MCF 10A (cell line): ENCODE data around the gene TSPAN31. TPM values are rescaled to one million over a fixed set of nuclear protein-coding genes. Genes with fewer than 3 reads are reported as not detected.
A peak's percentile ranks its signal among the peaks of the same experiment; 100 is the strongest.

Source experiments
- BruUV-seq: library from RNA; stranded (reverse); fragments of 400-500 nt; replicated peaks from 2 replicates; lab custom pipeline; 2021; lab: Mats Ljungman, UMichigan
- CTCF ChIA-PET: fragments of 300-600 bp; sonication (Branson Sonifier 250); formaldehyde crosslinking; extraction: SDS; loops from one replicate; lab custom pipeline; 2021; ENCODE audit warnings: antibody characterized with exemption, inconsistent platforms; lab: Yijun Ruan, JAX
- POLR2A ChIA-PET: fragments of 300-600, 350-650 bp; sonication (Branson Sonifier 250); formaldehyde crosslinking; extraction: SDS; loops from one replicate; lab custom pipeline; 2020; ENCODE audit warnings: antibody characterized with exemption, inconsistent platforms; lab: Yijun Ruan, JAX
- DNase-seq: peaks from one replicate; pipeline ENCODE4 v3.0.0-alpha.2; 2018; ENCODE audit not compliant: unreplicated experiment
- H3K27ac Mint-ChIP-seq: one replicate; pipeline ENCODE4 v1.8.0; 2022; ENCODE audit warnings: mild to moderate bottlenecking, low read depth, mixed read lengths; ENCODE audit not compliant: unreplicated experiment
- H3K27me3 Mint-ChIP-seq: one replicate; pipeline ENCODE4 v1.8.0; 2022; ENCODE audit warnings: mixed read lengths; ENCODE audit not compliant: insufficient read depth, unreplicated experiment
- H3K36me3 Mint-ChIP-seq: one replicate; pipeline ENCODE4 v1.8.0; 2022; ENCODE audit warnings: mild to moderate bottlenecking, moderate library complexity, mixed read lengths; ENCODE audit not compliant: insufficient read depth, unreplicated experiment
- H3K4me1 Mint-ChIP-seq: one replicate; pipeline ENCODE4 v1.8.0; 2022; ENCODE audit warnings: mixed read lengths; ENCODE audit not compliant: insufficient read depth, unreplicated experiment
- H3K4me3 Mint-ChIP-seq: one replicate; pipeline ENCODE4 v1.8.0; 2022; ENCODE audit warnings: mild to moderate bottlenecking, moderate library complexity, mixed read lengths; ENCODE audit not compliant: unreplicated experiment
- H3K9me3 Mint-ChIP-seq: one replicate; pipeline ENCODE4 v1.8.0; 2022; ENCODE audit warnings: mixed read lengths; ENCODE audit not compliant: unreplicated experiment
- intact Hi-C: fragments of 100-400 bp; cut with micrococcal nuclease; formaldehyde crosslinking; loops from 2 replicates; pipeline ENCODE4 v1.14.1; 2022
- total RNA-seq: library from RNA; stranded (reverse); gene quantifications from 2 replicates; pipeline ENCODE4 v1.2.3, GENCODE V29; 2022
- TF ChIP-seq, protein P1 (sequence below): fragments of 200-600 bp; IDR thresholded peaks from one replicate; pipeline ENCODE4 v1.8.0; 2022; ENCODE audit warnings: antibody characterized with exemption, mild to moderate bottlenecking; ENCODE audit not compliant: unreplicated experiment

Gene TSPAN31
- total RNA-seq, 1 experiment from 2014 or later, result 24.8 TPM

DNA sequence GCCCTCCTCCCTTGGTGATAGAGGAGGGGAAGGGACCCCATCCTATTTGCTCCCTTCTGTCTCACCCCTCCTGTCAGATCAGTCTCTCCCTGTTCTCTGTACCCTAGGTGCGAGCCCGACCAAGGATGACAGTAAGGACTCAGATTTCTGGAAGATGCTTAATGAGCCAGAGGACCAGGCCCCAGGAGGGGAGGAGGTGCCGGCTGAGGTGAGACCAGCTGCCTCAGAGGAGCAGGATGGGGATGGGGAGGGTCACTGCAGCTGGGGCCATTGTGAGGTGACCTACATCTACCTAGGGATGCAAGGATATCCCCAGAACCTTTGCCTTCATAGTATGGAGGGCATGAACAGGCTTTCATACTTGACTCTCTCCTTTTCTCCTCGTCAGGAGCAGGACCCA lies 28.5 kb upstream of the TSPAN31 start:
- H3K4me3 Mint-ChIP-seq, result no peak overlapping the region
- BruUV-seq, result no TSS peak
- H3K4me1 Mint-ChIP-seq, result no peaks in the 10 kb centered on the region
- H3K27ac Mint-ChIP-seq, result no peak overlapping the region
- H3K27me3 Mint-ChIP-seq, result no peaks in the 10 kb centered on the region
- POLR2A ChIA-PET, result no interaction called here
- CTCF ChIA-PET, result interaction anchor here (0.7 to 0.8 kb wide), 2 partner anchors 10 to 183 kb away, joined by 3 to 4 read pairs; no protein-coding TSS in a partner anchor
- no peaks in the 10 kb centered on the region for H3K9me3 Mint-ChIP-seq
- TF ChIP-seq, protein P1, sequence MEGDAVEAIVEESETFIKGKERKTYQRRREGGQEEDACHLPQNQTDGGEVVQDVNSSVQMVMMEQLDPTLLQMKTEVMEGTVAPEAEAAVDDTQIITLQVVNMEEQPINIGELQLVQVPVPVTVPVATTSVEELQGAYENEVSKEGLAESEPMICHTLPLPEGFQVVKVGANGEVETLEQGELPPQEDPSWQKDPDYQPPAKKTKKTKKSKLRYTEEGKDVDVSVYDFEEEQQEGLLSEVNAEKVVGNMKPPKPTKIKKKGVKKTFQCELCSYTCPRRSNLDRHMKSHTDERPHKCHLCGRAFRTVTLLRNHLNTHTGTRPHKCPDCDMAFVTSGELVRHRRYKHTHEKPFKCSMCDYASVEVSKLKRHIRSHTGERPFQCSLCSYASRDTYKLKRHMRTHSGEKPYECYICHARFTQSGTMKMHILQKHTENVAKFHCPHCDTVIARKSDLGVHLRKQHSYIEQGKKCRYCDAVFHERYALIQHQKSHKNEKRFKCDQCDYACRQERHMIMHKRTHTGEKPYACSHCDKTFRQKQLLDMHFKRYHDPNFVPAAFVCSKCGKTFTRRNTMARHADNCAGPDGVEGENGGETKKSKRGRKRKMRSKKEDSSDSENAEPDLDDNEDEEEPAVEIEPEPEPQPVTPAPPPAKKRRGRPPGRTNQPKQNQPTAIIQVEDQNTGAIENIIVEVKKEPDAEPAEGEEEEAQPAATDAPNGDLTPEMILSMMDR, result no peak
- DNase-seq, result no peak
- intact Hi-C loops, result no loop called here
- peaks cover 51% of the 10 kb centered on the region for H3K36me3 Mint-ChIP-seq

DNA sequence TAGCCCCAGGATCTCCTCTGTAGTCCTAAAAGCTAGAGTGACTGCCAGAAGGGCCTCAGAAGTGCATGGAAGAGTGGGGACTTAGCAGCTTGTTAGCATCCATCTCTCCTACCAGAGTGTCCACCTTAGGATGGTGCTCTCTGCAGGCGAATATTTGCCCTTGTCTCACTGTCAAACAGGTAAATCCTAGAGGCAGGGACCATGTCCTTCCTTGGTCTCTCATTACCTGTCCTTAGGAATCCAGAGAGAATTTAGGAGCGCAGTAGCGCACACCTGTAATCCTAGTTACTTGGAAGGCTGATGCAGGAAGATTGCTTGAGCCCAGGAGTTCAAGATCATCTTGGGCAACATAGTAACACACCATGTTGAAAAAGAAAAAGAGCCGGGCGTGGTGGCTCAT lies 27.7 kb upstream of the TSPAN31 start:
- Mint-ChIP-seq H3K27ac (no peak overlapping the region), H3K36me3 (peaks cover 49% of the 10 kb centered on the region), H3K27me3 (no peaks in the 10 kb centered on the region), H3K4me1 (no peaks in the 10 kb centered on the region), H3K4me3 (no peak overlapping the region), H3K9me3 (no peaks in the 10 kb centered on the region)
- TF ChIP-seq, protein P1, result no peak
- ChIA-PET CTCF (interaction anchor here (0.7 to 1.2 kb wide), 4 partner anchors 9 to 183 kb away, joined by 3 to 4 read pairs (median 3); no protein-coding TSS in a partner anchor), POLR2A (no interaction called here)
- BruUV-seq, result no TSS peak
- intact Hi-C loops, result no loop called here
- no peak for DNase-seq

DNA sequence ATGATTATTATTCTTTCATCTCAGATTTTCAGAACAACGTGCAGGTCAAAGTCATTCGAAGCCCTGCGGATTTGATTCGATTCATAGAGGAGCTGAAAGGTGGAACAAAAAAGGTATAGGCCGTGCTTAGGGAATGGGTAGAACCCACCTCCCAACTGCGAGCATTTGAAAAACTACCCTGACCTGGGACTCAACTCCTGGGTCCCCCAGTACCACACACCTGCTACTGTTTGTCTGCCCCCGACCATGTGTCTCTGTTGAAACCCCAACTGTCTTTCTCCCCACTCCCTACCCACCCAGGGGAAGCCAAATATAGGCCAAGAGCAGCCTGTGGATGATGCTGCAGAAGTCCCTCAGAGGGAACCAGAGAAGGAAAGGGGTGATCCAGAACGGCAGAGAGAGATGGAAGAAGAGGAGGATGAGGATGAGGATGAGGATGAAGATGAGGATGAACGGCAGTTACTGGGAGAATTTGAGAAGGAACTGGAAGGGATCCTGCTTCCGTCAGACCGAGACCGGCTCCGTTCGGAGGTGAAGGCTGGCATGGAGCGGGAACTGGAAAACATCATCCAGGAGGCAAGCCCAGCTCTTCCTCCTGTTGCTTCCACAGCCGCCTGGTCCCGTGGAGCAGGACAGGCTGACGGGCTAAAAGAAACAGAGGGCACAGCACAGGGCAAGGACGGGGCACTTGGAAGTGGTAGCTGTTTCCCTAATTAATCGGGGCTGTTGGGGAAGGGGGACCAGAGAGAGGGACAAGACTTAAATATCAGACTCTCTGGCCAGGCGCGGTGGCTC lies 26.8 kb upstream of the TSPAN31 start:
- peaks cover 49% of the 10 kb centered on the region for H3K36me3 Mint-ChIP-seq
- H3K4me3 Mint-ChIP-seq, result no peak overlapping the region
- TF ChIP-seq, protein P1, result no peak
- no peaks in the 10 kb centered on the region for H3K27me3 Mint-ChIP-seq
- intact Hi-C loops, result no loop called here
- CTCF ChIA-PET, result interaction anchor here (0.7 to 1.5 kb wide), 3 partner anchors 19 to 1337 kb away, joined by 3 to 7 read pairs (median 4); no protein-coding TSS in a partner anchor
- no peak overlapping the region for H3K27ac Mint-ChIP-seq
- POLR2A ChIA-PET, result no interaction called here
- BruUV-seq, result TSS peak; percentile 5
- no peaks in the 10 kb centered on the region for H3K4me1 Mint-ChIP-seq
- no peak for DNase-seq
- no peaks in the 10 kb centered on the region for H3K9me3 Mint-ChIP-seq

DNA sequence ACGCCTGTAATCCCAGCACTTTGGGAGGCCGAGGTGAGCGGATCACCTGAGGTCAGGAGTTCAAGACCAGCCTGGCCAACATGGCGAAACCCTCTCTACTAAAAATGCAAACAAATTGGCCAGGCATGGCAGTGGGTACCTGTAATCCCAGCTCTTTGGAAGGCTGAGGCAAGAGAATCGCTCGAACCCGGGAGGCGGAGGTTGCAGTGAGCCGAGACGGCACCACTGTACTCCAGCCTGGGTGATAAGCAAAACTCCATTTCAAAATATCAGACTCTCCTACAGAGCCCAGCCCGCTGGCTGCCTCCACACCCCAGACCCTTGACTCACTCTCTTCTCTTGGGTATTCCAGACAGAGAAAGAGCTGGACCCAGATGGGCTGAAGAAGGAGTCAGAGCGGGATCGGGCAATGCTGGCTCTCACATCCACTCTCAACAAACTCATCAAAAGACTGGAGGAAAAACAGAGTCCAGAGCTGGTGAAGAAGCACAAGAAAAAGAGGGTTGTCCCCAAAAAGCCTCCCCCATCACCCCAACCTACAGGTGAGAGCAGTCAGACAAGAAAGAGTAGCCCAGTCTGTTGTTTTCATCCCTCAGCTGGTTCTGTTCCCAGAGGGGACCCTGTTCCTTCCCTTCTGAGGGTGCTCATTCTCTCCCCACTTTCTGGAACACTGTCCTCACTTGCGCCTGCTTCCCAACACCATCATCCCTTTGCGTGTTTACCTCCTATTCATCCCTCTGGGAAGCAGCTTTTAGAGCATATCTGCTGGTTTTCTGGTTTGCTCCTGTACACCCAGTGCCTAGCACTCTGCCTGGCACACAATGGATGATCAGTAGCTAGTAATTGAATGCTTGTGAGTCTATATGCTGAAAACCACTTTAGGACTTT lies 26.0 kb upstream of the TSPAN31 start:
- intact Hi-C loops, result no loop called here
- DNase-seq, result no peak
- ChIA-PET POLR2A (no interaction called here), CTCF (interaction anchor here (1.1 to 1.5 kb wide), 2 partner anchors 18 to 63 kb away, joined by 3 to 7 read pairs; no protein-coding TSS in a partner anchor)
- H3K4me3 Mint-ChIP-seq, result no peak overlapping the region
- TF ChIP-seq, protein P1, result no peak
- peaks cover 46% of the 10 kb centered on the region for H3K36me3 Mint-ChIP-seq
- no peaks in the 10 kb centered on the region for H3K4me1 Mint-ChIP-seq
- no peaks in the 10 kb centered on the region for H3K27me3 Mint-ChIP-seq
- no TSS peak for BruUV-seq
- H3K9me3 Mint-ChIP-seq, result no peaks in the 10 kb centered on the region
- no peak overlapping the region for H3K27ac Mint-ChIP-seq
